A673 (cell line): ENCODE results near the gene EXOC2.

Experiments used
- CTCF ChIP-seq: fragments of 300-800, 200-600 bp; sonication (generic); conservative IDR thresholded peaks from 2 replicates; pipeline ENCODE4 v1.5.1; 2017; ENCODE audit warnings: low read depth, mild to moderate bottlenecking, antibody characterized with exemption, low read length, moderate library complexity, mixed read lengths
- EZH2 ChIP-seq: fragments of 200-600 bp; sonication (generic); IDR thresholded peaks from 2 replicates; pipeline ENCODE4 v1.6.1; 2017; ENCODE audit warnings: borderline replicate concordance, low read depth, mild to moderate bottlenecking, mixed read lengths, antibody characterized with exemption, low read length; ENCODE audit not compliant: poor library complexity, severe bottlenecking

DNA sequence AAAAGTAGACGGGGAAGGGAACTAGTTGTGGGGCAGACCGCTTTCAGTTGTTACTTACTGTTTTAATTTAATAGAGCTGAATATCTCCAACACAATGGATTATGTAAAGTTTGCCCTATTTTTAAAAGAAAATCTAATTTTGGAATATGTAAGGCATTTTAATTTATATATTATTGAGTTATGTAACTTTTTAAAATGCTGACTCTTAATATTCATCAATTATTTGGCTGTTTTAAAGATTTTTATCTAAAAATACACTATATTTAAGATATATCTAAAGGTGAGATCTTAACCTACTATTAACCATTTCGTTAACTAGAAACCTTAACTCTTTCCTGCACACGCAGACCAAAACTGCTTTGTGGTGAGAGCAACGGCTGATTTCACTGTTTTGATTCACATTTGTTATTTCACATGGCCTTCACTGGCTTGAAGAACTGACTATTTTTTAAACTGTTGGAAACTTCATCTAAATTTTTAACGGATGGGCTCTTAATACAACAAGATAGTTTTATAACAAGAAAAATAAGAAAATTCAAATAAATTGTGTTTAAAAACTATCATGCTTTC is 123.9 kb downstream of the EXOC2 start:
- TF ChIP-seq CTCF (no peak), EZH2 (no peak)
